PC-3 (cell line): ENCODE measurements around the gene TMEM87B. TPM values are rescaled to one million over a fixed set of nuclear protein-coding genes. Genes with fewer than 3 reads are reported as not detected.

Experiments
- ATAC-seq: fragments of 200-7000 bp; cut with Tn5 transposase; 2 replicates; pipeline ENCODE4 v1.9.1; 2020; ENCODE audit warnings: mild to moderate bottlenecking, moderate library complexity
- BruUV-seq: library from RNA; stranded (reverse); fragments of 400-500 nt; replicated peaks from 2 replicates; lab custom pipeline; 2021; lab: Mats Ljungman, UMichigan
- CTCF ChIA-PET: fragments of 300-600 bp; sonication (Branson Sonifier 250); formaldehyde crosslinking; loops from one replicate; lab custom pipeline; 2022; ENCODE audit warnings: antibody characterized with exemption; lab: Charles Lee
- POLR2A ChIA-PET: fragments of 300-600 bp; sonication (Branson Sonifier 250); formaldehyde crosslinking; loops from one replicate; lab custom pipeline; 2022; ENCODE audit warnings: antibody characterized with exemption; ENCODE audit not compliant: unreplicated experiment; lab: Charles Lee
- DNase-seq: peaks from one replicate; pipeline ENCODE4 v3.0.0-alpha.2; 2015
- H2AFZ ChIP-seq: fragments of 300-600 bp; sonication (generic); 2 replicates; pipeline ENCODE4 v1.6.0; 2016; ENCODE audit warnings: antibody characterized with exemption, low read length
- H3F3A ChIP-seq: fragments of 300-600 bp; sonication (generic); one replicate; pipeline ENCODE4 v1.6.0; 2017; ENCODE audit warnings: antibody characterized with exemption, low read length, control low read depth, mild to moderate bottlenecking; ENCODE audit not compliant: unreplicated experiment
- H3K27ac ChIP-seq: fragments of 300-600 bp; sonication (generic); 2 replicates; pipeline ENCODE4 v1.5.1; 2016; ENCODE audit warnings: mild to moderate bottlenecking, low read length
- H3K27me3 ChIP-seq: fragments of 300-600 bp; sonication (generic); 2 replicates; pipeline ENCODE4 v1.6.1; 2016; ENCODE audit warnings: low read length, mixed read lengths
- H3K36me3 ChIP-seq: fragments of 300-600 bp; sonication (generic); 2 replicates; pipeline ENCODE4 v1.6.1; 2016; ENCODE audit warnings: low read depth, mixed run types, low read length, mixed read lengths
- H3K4me1 ChIP-seq: fragments of 300-600 bp; sonication (generic); 2 replicates; pipeline ENCODE4 v1.5.1; 2016; ENCODE audit warnings: low read length; ENCODE audit not compliant: insufficient read depth
- H3K4me2 ChIP-seq: fragments of 300-600 bp; sonication (generic); 2 replicates; pipeline ENCODE4 v1.6.0; 2016; ENCODE audit warnings: low read length
- H3K4me3 ChIP-seq: fragments of 300-600 bp; sonication (generic); 2 replicates; pipeline ENCODE4 v1.5.1; 2016; ENCODE audit warnings: mild to moderate bottlenecking, low read length, mixed read lengths
- H3K79me2 ChIP-seq: fragments of 300-600 bp; sonication (generic); 2 replicates; pipeline ENCODE4 v1.6.1; 2017; ENCODE audit warnings: low read length, mixed read lengths
- H3K9ac ChIP-seq: fragments of 300-600 bp; sonication (generic); 2 replicates; pipeline ENCODE4 v1.6.0; 2016; ENCODE audit warnings: mild to moderate bottlenecking, low read length
- H3K9me2 ChIP-seq: fragments of 300-600 bp; sonication (generic); replicated peaks from 2 replicates; pipeline ENCODE4 v1.6.1; 2016; ENCODE audit warnings: mixed run types, low read length, mixed read lengths
- H3K9me3 ChIP-seq: fragments of 300-600 bp; sonication (generic); 2 replicates; pipeline ENCODE4 v1.6.1; 2016; ENCODE audit warnings: low read length, mixed read lengths
- H4K20me1 ChIP-seq: fragments of 300-600 bp; sonication (generic); 2 replicates; pipeline ENCODE4 v1.6.1; 2016; ENCODE audit warnings: low read length, mixed read lengths
- CTCF ChIP-seq: fragments of 300-600 bp; sonication (generic); conservative IDR thresholded peaks from 2 replicates; pipeline ENCODE4 v1.5.1; 2017; ENCODE audit warnings: antibody characterized with exemption, low read depth, mild to moderate bottlenecking, low read length
- EZH2 ChIP-seq: fragments of 300-600 bp; sonication (generic); IDR thresholded peaks from one replicate; pipeline ENCODE4 v1.6.1; 2017; ENCODE audit warnings: antibody characterized with exemption, mild to moderate bottlenecking, low read length; ENCODE audit not compliant: unreplicated experiment
- EZH2phosphoT487 ChIP-seq: fragments of 300-600 bp; sonication (generic); IDR thresholded peaks from 2 replicates; pipeline ENCODE4 v1.6.1; 2018; ENCODE audit warnings: mild to moderate bottlenecking, antibody characterized with exemption, low read length, borderline replicate concordance
- intact Hi-C: fragments of 100-400 bp; cut with micrococcal nuclease; formaldehyde crosslinking; loops from 2 replicates; pipeline ENCODE4 v1.9.0; 2023
- total RNA-seq: library from RNA; depleted of rRNA; stranded (reverse); fragments of >200 nt; gene quantifications from 2 replicates; pipeline ENCODE4 v1.2.3, GENCODE V29; 2014

TMEM87B gene
- total RNA-seq, 1 experiment from 2014 or later: 11.2 TPM

DNA sequence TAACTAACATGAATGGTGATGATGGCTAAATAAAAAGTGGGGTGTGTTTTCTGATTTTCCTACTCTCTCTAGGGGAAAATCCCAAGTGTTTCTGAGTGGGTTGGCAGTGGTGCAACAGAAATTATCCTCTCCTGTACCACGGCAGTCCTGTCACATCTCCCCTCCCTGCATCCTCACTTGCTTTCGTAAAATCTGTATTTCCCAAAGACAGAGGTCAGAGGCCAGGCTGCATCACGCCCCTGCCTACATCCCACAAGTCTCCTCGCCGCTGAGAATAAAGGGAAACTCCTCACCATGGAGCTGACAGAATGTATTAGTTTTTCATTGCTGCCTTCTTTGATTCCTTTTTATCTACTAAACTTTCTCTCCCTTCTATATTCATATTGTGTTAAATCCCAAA lies 96.2 kb downstream of the TMEM87B start:
- BruUV-seq: no TSS peak
- H3K9me2 ChIP-seq: no peaks in the 10 kb centered on the region
- no peak overlapping the region for H3K4me2 ChIP-seq
- ATAC-seq (no peak), DNase-seq (no peak)
- intact Hi-C loops: no loop called here
- no peak overlapping the region for H3K27ac ChIP-seq
- H3K36me3 ChIP-seq: no peaks in the 10 kb centered on the region
- H3K9me3 ChIP-seq: no peaks in the 10 kb centered on the region
- TF ChIP-seq EZH2phosphoT487 (no peak), EZH2 (no peak), CTCF (no peak)
- H4K20me1 ChIP-seq: no peaks in the 10 kb centered on the region
- H3K79me2 ChIP-seq: no peaks in the 10 kb centered on the region
- H3K27me3 ChIP-seq: no peaks in the 10 kb centered on the region
- CTCF ChIA-PET: no interaction called here
- no peak overlapping the region for H2AFZ ChIP-seq
- POLR2A ChIA-PET: no interaction called here
- H3K4me1 ChIP-seq: no peaks in the 10 kb centered on the region
- H3K4me3 ChIP-seq: no peak overlapping the region
- H3F3A ChIP-seq: no peaks in the 10 kb centered on the region
- H3K9ac ChIP-seq: no peak overlapping the region

DNA sequence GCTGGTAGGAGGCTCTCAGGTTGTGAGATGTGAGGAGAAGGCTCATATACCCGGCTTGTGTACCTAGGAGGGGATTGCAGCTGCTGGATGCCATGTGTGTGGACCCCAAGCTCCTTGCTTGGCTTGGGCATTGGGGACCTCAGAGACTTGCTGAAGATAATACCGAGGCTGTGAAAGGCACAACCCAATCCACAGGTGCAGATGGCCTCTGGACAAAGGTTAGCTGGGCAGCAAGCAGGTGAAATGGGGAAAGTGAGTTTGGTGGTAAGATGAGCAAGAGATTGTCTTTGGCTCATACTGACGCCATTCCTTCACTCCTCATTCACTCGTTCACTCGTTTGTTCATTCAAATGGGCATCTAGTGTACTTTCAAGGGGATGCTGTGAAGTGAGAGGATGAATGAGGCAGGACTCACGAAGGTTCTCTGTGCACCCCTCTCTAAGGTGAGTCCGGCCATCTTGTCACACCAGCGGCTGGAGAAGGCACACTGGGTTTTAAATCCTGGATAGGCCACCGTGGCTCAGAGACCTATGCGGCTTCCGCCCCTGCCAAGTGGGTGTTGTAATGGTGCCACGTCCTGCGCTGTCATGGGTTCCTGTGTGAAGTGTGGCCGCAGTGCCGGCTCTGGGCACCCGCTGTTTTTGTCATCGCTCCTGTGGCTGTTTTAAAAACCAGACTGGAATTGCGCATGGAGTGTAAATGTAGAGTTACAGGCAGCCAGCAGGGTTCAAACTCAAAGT lies 96.8 kb downstream of the TMEM87B start:
- Histone ChIP-seq H3K27ac (no peak overlapping the region), H3K4me2 (no peak overlapping the region), H3K36me3 (no peaks in the 10 kb centered on the region), H2AFZ (no peak overlapping the region), H3K9me3 (no peaks in the 10 kb centered on the region), H3K9me2 (no peaks in the 10 kb centered on the region), H3K79me2 (no peaks in the 10 kb centered on the region), H3K4me1 (no peaks in the 10 kb centered on the region), H3K9ac (no peak overlapping the region), H3K4me3 (no peak overlapping the region), H3K27me3 (no peaks in the 10 kb centered on the region), H3F3A (no peaks in the 10 kb centered on the region), H4K20me1 (no peaks in the 10 kb centered on the region)
- no peak for TF ChIP-seq EZH2
- no peak for TF ChIP-seq EZH2phosphoT487
- no peak for TF ChIP-seq CTCF
- intact Hi-C loops: no loop called here
- no peak for DNase-seq
- CTCF ChIA-PET: no interaction called here
- BruUV-seq: no TSS peak
- POLR2A ChIA-PET: no interaction called here
- ATAC-seq: no peak

GRCh38 chr2:112152476-112153178 lies 97.6 kb downstream of the TMEM87B start:
- no peak for DNase-seq
- no TSS peak for BruUV-seq
- Histone ChIP-seq H3K4me1 (no peaks in the 10 kb centered on the region), H4K20me1 (no peaks in the 10 kb centered on the region), H3K9me3 (no peaks in the 10 kb centered on the region), H2AFZ (no peak overlapping the region), H3K4me2 (no peak overlapping the region), H3K36me3 (no peaks in the 10 kb centered on the region), H3F3A (no peaks in the 10 kb centered on the region), H3K9me2 (no peaks in the 10 kb centered on the region), H3K27ac (no peak overlapping the region), H3K79me2 (no peaks in the 10 kb centered on the region), H3K4me3 (no peak overlapping the region), H3K9ac (no peak overlapping the region), H3K27me3 (no peaks in the 10 kb centered on the region)
- intact Hi-C loops: no loop called here
- ChIA-PET CTCF (no interaction called here), POLR2A (no interaction called here)
- TF ChIP-seq CTCF (no peak), EZH2 (no peak), EZH2phosphoT487 (no peak)
- ATAC-seq: no peak
